ENCODE data around the gene PPP1R7.
A peak's percentile ranks its signal among the peaks of the same experiment; 100 is the strongest.

PPP1R7 gene

DNA sequence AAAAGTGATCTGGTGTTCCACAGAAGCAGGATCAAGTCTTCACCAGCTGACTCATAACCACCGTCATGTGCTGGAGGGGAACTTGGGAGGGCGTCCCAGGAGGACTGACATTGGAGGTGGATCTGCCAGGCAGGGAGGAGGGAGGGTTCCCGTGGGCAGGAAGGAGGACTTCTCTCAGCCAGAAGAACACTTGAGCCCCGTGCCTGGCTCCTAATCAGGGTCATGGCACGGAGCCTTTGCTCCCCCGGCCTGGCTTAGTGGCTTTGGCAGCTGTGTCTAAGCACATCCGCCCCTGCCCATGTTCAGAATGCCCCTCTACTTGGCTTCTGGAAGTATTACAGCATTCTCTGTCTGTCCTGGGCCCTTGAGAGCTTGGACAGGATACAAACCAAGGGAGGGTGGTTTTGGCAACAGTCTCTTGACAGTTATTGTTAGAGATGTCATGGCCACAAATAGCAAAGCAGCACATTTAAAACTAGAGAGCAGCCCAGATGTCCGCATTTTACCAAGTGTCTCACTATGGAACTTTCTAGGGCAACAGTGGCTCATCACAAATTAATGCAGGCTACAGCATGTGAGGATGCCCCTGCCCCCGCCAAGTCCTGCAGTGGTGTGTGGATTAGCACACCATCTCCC, 11.5 kb downstream of the PPP1R7 start:
- DNase-seq (ENCODE audit: low spot score), result no peak

DNA sequence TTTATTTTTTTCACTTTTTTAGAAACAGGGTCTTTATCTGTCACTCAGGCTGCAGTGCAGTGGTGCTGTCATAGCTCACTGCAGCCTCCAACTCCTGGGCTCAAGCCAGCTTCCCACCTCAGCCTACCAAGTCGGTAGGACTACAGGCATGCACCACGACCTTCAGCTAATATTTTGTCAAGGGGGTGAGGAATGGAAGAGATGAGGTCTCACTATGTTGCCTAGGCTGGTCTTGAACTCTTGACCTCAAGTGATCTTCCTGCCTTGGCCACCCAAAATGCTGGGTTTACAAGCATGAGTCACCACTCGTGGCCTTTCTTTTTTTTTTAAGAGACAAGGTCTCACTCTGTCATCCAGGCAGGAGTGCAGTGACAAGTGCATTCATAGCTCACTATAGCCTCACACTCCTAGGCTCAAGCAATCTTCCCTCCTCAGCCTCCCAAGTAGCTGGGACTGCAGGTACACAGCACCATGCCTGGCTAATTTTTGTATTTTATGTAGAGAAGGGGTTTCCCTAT, 13.4 kb downstream of the PPP1R7 start:
- DNase-seq (ENCODE audit: low spot score), result no peak

DNA sequence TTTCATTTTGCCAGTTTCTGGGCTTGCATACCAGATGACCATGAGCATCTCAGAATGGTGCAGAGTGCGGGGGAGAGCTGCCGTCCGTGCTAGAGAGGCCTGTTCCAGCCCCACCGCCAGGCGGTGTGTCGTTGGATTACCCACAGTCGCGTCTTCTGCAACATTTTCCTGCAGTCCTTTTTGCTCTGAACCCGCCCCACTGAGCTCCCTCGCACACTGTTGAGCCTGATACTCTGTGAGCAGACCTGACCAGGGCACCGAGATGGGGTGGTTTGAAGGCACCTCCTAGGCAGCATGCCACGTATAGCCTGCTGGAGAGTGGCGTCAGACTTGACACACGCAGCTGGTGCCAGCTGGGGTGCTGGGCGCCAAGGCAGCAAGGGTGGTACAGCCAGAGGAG, 18.1 kb downstream of the PPP1R7 start:
- no peak for DNase-seq (ENCODE audit: low spot score)

DNA sequence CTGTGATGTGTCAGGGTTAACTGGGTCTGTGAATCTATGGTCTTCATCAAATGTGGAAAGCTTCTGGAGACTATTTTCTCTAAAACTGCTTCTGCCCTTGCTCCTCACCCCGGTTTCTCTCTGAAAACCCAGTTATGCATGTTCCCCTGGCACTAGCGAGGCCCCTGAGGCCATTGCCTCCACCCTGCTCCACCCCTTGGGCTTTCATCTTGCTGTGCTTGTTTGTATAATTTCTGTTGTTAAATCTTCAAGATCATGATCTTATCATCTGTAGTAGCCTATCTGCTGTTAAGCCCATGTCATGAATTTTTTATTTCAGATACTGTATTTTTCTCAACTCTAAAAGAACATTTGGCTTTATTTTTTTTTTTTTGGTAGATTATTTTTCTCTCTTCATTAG, 23.3 kb downstream of the PPP1R7 start:
- no peak for DNase-seq (ENCODE audit: low spot score)

DNA sequence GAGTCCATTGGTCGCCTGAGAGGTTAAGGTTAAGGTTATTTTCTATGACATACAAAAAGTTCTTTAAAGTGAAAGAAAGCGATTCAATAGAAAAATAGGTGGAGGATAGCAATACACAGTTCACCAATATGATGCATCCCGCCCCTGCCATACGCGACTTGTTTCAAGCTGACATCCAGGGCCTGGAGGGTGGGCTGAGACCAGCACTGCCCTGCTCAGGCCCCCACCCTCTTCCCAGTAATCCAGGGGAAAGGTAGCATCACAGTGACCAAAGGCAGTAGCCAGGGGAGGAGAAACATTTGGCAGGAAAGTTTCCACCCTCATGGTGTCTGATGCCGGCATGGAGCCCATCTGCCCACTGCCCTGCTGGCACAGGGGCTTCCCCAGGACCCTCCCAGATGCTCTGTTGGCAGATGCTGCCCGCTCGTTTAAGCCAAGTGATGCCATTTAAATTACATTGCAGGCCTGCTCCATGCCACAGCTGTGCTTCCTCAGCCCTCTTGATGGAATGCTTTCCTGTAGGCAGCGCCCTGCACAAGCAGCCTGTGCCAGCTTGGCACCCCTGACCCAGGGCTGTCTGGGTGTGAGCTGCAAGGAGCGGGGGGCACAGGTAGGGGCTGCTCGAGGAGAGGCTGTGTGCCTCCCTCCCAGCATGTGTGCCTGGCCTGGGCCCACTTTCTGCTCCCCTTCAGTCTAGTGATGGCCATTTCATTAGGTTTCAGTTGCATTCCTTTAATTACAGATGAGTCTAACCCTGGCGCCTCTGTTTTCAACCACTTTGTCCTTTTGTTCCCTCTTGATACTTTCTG, 27.5 kb downstream of the PPP1R7 start:
- no peak for DNase-seq (ENCODE audit: low spot score)

DNA sequence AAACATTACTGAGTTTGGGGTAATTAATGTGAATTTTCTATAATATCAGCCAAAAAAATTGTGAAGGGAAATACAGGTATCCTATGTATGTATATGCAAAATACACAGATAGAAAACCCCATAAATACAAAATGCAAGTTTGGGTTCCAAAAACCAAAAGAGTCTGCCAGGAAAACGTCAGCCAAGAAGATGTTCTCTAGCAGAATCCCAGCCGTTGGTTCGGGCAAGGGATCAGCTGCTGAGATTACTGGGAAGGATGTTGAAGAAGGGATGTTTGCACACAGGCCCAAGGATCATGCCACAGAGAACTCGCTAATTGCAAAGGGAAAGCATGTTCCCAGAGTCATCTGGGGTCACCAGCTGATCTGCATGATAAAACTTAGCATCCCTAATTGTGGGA, 28.7 kb downstream of the PPP1R7 start:
- no peak for DNase-seq (ENCODE audit: low spot score)

DNA sequence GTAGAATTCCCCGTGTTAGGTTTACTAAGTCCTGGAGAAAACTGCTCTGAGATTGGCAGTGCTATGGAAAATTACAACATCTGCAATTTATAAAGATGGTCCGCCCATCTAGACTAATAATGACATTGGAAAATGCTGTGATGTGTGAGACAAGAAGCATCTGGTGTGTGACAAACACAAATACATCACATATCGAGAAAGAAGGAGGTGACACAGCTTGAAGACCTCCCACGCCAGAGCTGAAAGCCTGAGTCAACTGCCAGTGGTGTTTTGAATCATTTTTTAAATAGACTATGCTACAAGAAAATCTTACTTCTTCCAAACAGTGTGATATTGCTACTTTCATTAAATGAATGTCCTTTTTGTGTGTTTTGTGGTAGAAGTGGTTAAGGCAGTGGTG, 29.6 kb downstream of the PPP1R7 start:
- DNase-seq (ENCODE audit: low spot score), result peak; percentile 74

DNA sequence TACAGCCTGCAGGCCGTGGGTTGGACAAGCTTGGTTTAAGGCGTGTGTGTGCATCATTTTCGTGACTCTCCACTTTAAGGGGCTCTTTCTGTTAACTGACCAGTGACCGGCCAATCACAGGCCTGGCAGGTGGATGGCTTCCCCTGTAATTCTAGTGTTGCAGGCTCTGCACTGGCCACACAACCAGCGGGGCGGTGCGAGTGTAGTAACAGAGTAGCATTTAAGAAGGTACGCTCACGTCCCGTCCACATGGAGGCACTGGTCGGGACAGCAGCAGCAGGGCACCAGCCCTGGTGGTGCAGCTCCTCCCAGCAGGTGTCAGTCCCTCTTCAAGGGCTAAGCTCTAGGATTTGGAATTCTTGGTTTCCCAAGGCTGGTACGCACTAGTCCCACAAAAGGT, 30.2 kb downstream of the PPP1R7 start:
- no peak for DNase-seq (ENCODE audit: low spot score)

DNA sequence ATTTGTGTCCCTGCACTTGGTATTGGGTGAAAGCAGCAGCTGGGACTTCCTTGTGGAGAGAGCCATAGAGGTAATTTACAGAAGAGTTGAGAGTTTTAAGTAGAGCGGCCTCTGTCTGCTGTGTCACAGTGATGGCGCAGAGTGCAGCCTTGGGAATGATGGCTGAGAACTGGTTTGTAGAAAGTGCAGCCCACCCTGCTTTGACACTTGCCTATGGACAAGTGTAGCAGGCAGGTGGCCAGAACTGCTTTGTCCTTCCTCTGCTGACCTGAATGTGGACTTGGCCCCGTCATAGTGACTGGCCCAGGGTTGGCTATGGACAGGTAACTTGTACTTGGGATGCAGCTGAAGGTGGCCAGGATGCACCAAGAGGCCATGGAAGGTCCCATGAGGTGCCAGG, 31.9 kb downstream of the PPP1R7 start:
- DNase-seq (ENCODE audit: low spot score), result no peak

DNA sequence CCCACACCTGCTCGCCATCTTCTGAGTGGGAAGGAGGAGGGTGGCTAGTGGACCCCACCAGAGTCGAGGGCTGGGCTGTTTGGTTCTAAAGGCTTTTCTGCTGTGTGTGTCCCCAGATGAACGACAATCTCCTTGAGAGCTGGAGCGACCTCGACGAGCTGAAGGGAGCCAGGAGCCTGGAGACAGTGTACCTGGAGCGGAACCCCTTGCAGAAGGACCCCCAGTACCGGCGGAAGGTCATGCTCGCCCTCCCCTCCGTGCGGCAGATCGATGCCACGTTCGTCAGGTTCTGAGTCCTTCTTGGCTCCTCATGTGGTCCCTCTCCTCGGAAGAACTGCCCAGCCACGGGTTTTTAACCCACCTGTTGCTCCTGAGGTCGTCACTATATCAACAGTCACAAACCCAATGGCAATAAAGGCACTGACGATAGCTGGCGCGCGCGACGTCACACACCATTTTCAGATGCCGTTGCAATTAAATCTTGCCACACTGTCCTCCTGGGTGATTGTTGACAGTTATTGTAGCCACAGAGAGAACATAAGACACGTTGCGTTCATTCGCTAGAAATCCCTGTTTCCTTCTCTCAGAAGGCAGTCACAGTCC, 32.4 kb downstream of the PPP1R7 start:
- DNase-seq (ENCODE audit: low spot score), result no peak

DNA sequence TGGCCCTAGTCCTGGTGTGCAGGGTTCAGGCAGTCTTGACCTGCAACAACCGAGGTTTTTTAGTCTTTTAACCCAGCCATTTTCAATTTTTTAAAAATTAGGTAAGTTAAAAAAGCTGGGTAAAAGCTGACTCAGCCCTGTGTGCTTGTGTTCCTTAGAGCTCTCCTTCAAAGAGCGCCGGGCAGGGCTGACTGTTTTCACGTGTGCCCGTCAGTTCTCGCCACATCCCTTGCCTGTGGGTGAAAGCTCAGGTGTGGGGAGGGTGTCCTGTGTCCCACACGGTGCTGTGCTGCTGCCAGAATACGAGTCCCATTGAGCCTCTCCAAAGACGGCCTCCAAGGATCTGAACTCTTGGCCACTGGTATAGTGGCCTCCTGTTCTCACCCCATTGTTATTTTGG, 33.0 kb downstream of the PPP1R7 start:
- DNase-seq (ENCODE audit: low spot score), result no peak

DNA sequence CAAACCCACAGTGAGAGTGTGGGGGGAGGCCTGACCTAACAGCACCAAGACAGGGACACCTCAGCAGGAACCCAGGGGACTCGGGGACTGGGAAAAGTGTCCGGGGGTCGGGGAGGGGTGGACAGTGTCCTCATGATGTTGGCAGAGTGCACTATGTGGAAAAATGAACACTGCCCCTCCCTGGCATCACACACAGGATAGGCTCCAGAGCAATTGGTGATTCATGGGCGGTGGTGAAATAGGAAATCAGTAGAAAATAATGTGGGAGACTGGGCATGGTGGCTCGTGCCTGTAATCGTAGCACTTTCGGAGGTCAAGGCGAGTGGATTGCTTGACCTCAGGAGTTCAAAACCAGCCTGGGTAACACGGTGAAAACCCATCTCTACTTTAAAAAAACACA, 34.6 kb downstream of the PPP1R7 start:
- no peak for DNase-seq (ENCODE audit: low spot score)

DNA sequence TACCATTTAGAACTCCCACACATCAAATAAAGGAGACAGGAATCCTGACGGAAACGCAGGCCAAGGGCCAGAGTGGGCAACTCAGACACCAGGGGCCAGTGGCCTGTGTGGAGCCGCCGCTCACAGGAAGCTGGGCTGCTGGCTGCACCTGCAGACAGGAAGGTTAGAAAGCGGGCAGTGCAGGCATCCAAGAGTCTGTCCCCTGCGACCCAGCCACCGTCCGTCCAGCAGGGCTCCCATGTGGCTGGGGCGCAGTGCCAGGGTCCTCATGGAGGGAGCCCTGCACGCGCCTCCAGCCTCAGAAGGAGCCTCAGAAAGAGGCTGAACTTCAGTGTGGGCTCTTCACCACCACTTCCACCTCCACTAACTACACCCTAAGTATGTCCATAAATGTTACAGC, 35.7 kb downstream of the PPP1R7 start:
- no peak for DNase-seq (ENCODE audit: low spot score)

DNA sequence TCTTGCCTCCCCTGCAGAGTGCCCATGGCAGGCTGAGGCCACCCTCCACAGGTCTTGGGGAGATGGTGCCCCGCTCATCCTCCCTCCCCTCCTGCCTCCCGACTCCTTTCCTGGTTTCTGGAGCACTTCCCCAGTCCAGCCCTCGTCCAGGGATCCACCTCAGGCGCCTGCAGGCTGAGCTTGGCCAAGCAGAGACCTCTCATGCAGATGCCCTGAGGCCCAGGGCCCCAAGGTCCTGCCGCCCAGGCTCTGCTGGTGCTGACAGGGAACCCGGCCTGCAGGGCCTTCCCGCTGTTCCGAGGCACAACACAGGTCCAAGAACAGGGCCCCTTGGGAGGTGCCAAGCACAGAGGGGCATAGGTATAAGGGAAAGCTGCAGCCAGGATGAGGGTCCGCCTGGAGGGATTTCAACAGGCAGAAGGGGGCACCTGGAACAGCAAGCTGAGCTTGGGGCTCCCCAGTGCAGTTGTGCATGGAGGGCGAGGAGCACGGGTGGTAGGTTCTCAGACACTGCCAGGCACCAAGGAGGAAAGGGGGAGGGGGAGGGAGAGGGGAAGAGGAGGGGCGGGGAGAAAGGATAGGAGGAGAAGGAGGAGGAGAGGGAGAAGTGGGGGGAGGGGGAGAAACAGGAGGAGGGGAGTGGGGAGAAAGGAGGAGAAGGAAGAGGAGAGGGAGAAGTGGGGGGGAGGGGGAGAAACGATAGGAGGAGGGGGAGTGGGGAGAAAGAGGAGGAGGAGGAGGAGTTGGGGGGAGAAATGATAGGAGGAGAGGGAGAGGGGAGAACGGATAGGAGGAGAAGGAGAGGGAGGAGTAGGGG, 37.0 kb downstream of the PPP1R7 start:
- no peak for DNase-seq (ENCODE audit: low spot score)

DNA sequence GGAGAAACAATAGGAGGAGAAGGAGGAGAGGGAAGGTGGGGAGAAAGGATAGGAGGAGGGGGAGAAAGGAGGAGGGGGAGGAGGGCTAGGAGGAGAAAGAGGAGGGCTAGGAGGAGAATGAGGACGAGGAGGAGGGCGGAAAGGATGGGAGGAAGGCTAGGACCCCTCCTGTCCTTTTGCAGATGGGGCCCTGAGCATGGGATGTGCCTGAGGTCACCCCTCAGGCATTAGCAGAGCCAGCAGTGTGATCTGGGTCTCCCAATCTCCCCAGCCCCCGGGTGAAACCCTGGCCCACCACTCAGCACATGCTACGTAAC, 37.6 kb downstream of the PPP1R7 start:
- no peak for DNase-seq (ENCODE audit: low spot score)

DNA sequence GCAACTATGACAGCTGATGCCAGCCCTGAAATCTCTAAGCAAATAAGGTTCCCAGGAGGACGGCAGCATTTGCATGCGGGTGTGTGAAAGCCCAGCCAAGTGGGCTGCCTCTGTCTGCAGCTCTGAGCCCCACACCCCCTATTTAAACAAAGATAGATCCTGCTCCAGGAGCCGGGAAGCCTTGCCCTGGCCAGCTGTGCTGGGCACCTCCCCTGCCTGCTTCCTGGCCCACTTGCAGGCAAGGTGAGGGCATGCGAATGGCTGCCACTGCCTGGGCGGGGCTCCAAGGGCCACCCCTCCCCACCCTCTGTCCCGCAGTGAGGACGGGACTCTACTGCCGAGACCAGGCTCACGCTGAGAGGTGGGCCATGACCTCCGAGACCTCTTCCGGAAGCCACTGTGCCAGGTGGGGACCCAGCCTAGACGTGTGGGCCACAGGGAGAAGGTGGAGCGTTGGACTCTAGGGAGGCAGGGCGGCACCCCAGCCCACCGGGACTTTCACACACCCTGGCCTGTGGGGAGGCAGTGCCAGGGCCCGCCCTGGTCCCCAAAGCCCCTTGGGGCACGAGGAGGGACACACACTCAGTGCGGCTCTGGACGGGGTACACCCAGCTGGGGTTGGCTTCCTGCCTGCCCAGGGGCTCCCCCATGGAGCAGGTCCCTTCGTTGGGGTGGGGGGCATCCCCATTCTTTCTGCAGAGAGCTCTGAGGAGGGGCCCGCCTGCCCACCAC, 38.3 kb downstream of the PPP1R7 start, which contains the start of gene ANO7:
Gene ANO7, plus strand, starts transcription at position 317 of the 732 bp plus-strand sequence. CDS start 1,387 bp downstream, outside the sequence.
- DNase-seq (ENCODE audit: low spot score), result no peak

DNA sequence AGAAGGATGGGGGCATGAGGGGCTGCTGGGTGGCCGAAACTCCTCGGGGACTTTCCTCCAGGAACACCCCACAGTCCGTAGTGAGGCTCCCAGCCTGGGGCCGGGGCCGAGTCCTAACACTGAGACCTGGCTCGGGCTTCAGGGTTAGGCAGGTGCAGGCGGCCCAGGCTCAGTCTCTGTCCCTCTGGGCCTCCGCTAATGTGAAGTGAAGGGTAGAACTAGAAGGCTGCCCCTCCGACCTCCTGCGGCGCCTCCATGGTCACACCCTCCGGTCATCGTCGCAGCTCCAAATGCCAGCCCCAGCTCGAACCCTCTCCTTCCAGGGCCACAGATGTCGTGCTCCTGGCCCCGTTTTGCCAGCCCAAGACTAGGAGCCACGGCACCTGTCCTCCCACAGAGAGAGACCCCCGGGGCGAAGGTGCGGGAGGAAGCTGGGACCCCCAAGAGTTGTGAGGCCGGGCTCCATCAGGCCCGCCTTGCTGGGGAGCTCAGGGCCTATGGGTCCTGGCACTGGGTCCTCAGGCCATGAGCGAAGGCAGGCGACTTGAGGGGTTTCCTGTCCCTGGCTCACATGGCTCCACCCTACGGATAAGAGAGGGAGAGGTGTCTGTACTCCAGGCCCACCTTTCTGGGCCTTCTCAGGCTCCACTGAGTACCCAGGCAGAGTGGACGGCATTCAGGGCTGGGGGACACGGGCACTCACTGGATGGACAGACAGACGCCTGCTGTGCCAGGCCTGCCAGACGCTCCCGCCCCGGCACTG, 39.0 kb downstream of the PPP1R7 start:
- DNase-seq (ENCODE audit: low spot score), result no peak

DNA sequence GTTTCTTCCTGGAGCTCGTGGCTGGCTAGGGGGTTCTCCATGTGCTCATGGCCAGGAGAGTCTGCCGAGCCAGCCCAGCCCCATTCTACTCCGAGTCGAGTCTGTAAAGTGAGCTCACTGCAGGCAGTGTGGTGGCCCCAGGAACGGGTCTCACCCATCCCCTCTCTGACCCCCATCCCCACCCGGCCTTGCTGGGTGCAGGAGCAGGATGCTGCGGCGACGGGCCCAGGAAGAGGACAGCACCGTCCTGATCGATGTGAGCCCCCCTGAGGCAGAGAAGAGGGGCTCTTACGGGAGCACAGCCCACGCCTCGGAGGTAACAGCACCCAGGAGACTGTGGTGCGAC, 39.6 kb downstream of the PPP1R7 start:
- DNase-seq (ENCODE audit: low spot score), result no peak

DNA sequence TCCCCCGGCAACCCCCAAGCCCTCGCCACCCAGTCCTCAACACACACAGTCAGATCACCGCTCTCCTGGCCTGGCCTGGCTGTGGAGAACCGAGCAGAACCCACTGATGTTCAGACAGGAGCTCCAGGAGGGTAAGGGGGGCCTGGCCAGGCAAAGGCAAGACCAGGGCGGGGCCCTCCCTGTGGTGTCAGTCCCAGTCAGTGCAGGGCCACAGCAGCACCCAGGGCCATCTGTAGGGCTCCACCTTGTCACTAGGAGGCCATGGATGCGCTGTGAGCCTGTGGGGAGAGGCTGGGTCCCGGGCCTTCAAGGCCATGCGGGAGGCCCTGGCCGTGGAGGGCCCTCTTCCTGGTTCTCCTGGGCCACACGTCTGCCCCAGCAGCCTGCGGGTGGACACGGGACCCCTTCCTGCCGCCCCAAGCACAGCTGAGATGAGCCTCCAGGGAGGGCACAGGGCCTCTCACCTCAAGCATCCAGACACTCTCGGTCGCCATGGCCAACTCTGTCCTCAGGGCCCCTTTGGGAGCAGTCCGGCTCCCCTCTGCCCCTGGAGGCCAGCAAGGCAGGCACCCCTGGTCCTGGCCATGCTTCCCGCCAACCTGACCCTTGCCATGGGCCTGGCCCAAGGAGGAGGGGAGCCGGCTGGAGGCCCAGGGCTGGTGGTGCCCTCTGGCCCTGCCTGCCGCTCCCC, 40.2 kb downstream of the PPP1R7 start:
- no peak for DNase-seq (ENCODE audit: low spot score)

DNA sequence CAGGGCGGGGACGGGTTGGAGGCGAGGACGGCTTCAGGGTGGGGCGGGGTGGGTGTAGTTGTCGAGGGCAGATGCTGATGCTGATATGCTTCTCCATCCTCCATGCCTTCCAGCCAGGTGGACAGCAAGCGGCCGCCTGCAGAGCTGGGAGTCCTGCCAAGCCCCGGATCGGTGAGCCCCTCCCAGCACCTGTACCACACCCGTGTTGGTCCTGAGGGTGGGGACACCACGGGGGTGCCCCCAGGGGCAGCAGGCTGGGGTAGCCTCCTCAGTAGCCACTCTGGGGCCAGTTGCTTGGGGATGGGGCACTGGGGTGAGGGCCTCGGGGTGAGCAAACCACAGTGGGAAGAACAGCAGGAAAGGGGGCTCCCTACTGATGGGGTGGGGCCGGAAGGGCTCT, 40.8 kb downstream of the PPP1R7 start:
- DNase-seq (ENCODE audit: low spot score), result no peak
